ENCODE data around the gene PADI2.

The PADI2 gene

DNA sequence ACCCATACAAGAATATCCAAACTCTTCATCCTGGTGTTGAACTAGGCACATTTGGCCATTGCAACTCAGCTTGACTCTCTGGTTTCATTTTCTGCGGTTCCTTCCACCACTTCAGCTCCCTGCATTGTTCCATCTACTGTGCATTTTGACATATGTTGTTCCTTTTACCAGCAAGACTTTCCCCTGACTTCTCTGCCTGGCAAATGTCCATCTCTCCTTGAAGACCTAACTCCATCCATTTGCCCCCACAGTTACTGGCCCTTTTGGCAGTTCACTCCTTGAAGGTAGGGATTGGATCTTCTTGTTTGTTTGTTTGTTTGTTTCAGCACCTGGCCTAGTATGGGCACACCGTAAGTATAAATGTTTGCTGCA, 8.7 kb downstream of the PADI2 start:
- Histone ChIP-seq H3K36me3 (ENCODE audit: insufficient read depth, low read length) (no peaks in the 10 kb centered on the region), H3K4me3 (ENCODE audit: low read length, poor library complexity, severe bottlenecking) (no peak overlapping the region), H3K9me3 (ENCODE audit: insufficient read depth, low read depth, low read length) (no peaks in the 10 kb centered on the region), H3K4me2 (ENCODE audit: low read depth, low read length, poor library complexity, severe bottlenecking) (no peak overlapping the region), H4K20me1 (ENCODE audit: insufficient read depth, low read length, poor library complexity, severe bottlenecking) (no peaks in the 10 kb centered on the region), H3K27me3 (ENCODE audit: insufficient read depth, low read length, poor library complexity, severe bottlenecking) (no peaks in the 10 kb centered on the region), H3K79me2 (ENCODE audit: insufficient read depth, low read length) (no peaks in the 10 kb centered on the region), H3K9ac (ENCODE audit: low read depth, low read length, poor library complexity, severe bottlenecking) (no peak overlapping the region), H3K4me1 (ENCODE audit: insufficient read depth, low read length, poor library complexity, severe bottlenecking) (peaks cover 6% of the 10 kb centered on the region), H3F3A (ENCODE audit: low read depth) (no peaks in the 10 kb centered on the region), H3K9me2 (replicated peaks; ENCODE audit: low read depth, low read length) (no peaks in the 10 kb centered on the region), H2AFZ (ENCODE audit: low read length) (no peak overlapping the region)
- no peak for TF ChIP-seq EZH2phosphoT487 (IDR thresholded peaks at IDR 0.05; ENCODE audit: borderline replicate concordance)
- TF ChIP-seq, protein P1, sequence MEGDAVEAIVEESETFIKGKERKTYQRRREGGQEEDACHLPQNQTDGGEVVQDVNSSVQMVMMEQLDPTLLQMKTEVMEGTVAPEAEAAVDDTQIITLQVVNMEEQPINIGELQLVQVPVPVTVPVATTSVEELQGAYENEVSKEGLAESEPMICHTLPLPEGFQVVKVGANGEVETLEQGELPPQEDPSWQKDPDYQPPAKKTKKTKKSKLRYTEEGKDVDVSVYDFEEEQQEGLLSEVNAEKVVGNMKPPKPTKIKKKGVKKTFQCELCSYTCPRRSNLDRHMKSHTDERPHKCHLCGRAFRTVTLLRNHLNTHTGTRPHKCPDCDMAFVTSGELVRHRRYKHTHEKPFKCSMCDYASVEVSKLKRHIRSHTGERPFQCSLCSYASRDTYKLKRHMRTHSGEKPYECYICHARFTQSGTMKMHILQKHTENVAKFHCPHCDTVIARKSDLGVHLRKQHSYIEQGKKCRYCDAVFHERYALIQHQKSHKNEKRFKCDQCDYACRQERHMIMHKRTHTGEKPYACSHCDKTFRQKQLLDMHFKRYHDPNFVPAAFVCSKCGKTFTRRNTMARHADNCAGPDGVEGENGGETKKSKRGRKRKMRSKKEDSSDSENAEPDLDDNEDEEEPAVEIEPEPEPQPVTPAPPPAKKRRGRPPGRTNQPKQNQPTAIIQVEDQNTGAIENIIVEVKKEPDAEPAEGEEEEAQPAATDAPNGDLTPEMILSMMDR (conservative IDR thresholded peaks at IDR 0.05; ENCODE audit: low read length), result no peak

DNA sequence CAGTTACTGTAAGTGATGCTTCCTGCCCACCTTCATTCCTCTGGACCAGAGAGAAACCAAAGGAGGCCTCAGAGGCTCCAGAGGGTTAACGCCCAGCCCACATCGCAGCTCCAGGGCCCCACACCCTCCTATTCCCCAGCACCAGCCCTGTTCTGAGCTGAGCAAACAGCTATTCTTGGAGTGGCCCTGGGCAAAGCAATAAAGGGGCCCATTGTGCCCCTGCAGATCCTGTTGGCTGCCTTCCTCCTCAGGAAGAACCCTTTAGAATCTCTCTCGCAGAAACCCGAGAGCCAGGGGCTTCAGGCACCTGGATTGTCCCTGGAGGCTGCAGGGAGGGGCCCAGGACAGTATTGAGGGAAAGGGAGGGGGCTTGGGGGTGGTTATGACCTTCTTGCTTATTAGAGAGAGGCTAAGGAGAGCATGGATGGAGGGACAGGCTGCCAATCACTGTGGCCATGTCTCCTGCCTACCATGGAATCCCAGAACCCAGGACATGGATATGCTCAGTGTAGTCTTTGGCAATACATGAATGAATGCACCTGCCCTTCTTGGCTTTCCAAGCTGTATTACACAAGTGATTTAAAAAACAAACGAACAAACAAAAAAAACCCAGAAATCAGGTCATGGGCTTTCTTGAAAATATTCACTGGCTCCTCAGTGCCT, 9.2 kb downstream of the PADI2 start:
- Histone ChIP-seq H3K36me3 (ENCODE audit: insufficient read depth, low read length) (no peaks in the 10 kb centered on the region), H3K9me2 (replicated peaks; ENCODE audit: low read depth, low read length) (no peaks in the 10 kb centered on the region), H3K4me2 (ENCODE audit: low read depth, low read length, poor library complexity, severe bottlenecking) (no peak overlapping the region), H3F3A (ENCODE audit: low read depth) (no peaks in the 10 kb centered on the region), H3K79me2 (ENCODE audit: insufficient read depth, low read length) (no peaks in the 10 kb centered on the region), H2AFZ (ENCODE audit: low read length) (no peak overlapping the region), H3K4me1 (ENCODE audit: insufficient read depth, low read length, poor library complexity, severe bottlenecking) (peaks cover 6% of the 10 kb centered on the region), H3K27me3 (ENCODE audit: insufficient read depth, low read length, poor library complexity, severe bottlenecking) (no peaks in the 10 kb centered on the region), H3K9me3 (ENCODE audit: insufficient read depth, low read depth, low read length) (no peaks in the 10 kb centered on the region), H3K4me3 (ENCODE audit: low read length, poor library complexity, severe bottlenecking) (no peak overlapping the region), H3K9ac (ENCODE audit: low read depth, low read length, poor library complexity, severe bottlenecking) (no peak overlapping the region), H4K20me1 (ENCODE audit: insufficient read depth, low read length, poor library complexity, severe bottlenecking) (no peaks in the 10 kb centered on the region)
- no peak for TF ChIP-seq EZH2phosphoT487 (IDR thresholded peaks at IDR 0.05; ENCODE audit: borderline replicate concordance)
- TF ChIP-seq, protein P1 (conservative IDR thresholded peaks at IDR 0.05; ENCODE audit: low read length), result no peak

DNA sequence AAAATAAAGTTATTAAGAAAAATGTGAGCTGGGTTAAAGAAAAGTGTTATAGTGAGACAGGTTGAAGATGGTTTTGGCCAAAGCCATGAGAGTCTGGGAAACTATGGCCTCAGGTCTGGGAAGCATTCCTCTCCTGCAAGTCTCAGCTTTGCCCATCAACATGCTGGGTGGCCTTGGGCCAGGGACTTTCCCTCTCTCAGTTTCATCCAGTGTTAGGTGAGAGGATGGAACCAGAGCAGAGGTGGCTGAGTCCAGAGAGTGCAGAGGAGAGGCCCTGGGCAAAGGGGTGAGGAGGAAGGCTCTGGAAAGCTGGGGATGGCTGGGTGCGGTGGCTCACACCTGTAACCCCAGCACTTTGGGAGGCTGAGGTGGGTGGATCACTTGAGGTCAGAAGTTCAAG, 10.5 kb downstream of the PADI2 start:
- H3K4me3 ChIP-seq (ENCODE audit: low read length, poor library complexity, severe bottlenecking), result no peak overlapping the region
- no peak overlapping the region for H3K9ac ChIP-seq (ENCODE audit: low read depth, low read length, poor library complexity, severe bottlenecking)
- H3K27me3 ChIP-seq (ENCODE audit: insufficient read depth, low read length, poor library complexity, severe bottlenecking), result no peaks in the 10 kb centered on the region
- peaks cover 6% of the 10 kb centered on the region for H3K4me1 ChIP-seq (ENCODE audit: insufficient read depth, low read length, poor library complexity, severe bottlenecking)
- H2AFZ ChIP-seq (ENCODE audit: low read length), result no peak overlapping the region
- no peak overlapping the region for H3K4me2 ChIP-seq (ENCODE audit: low read depth, low read length, poor library complexity, severe bottlenecking)
- no peaks in the 10 kb centered on the region for H3F3A ChIP-seq (ENCODE audit: low read depth)
- no peaks in the 10 kb centered on the region for H4K20me1 ChIP-seq (ENCODE audit: insufficient read depth, low read length, poor library complexity, severe bottlenecking)
- no peaks in the 10 kb centered on the region for H3K9me3 ChIP-seq (ENCODE audit: insufficient read depth, low read depth, low read length)
- no peaks in the 10 kb centered on the region for H3K79me2 ChIP-seq (ENCODE audit: insufficient read depth, low read length)
- TF ChIP-seq, protein P1 (conservative IDR thresholded peaks at IDR 0.05; ENCODE audit: low read length), result no peak
- TF ChIP-seq EZH2phosphoT487 (IDR thresholded peaks at IDR 0.05; ENCODE audit: borderline replicate concordance), result no peak
- no peaks in the 10 kb centered on the region for H3K9me2 ChIP-seq (replicated peaks; ENCODE audit: low read depth, low read length)
- no peaks in the 10 kb centered on the region for H3K36me3 ChIP-seq (ENCODE audit: insufficient read depth, low read length)

Measured in Loucy (cell line).